Left ventricle myocardium inferior (tissue), 1 donor: Measurements from ENCODE around the gene PGR. TPM values are rescaled to one million over a fixed set of nuclear protein-coding genes. Genes with fewer than 3 reads are reported as not detected.

ENCODE experiments used
- DNase-seq: peaks from one replicate; pipeline ENCODE4 v3.0.0-alpha.2; 2020
- H3K27ac ChIP-seq: fragments of 200-600 bp; replicated peaks from 2 replicates; pipeline ENCODE4 v1.8.0; 2021
- H3K27me3 ChIP-seq: fragments of 200-600 bp; 2 replicates; pipeline ENCODE4 v1.8.0; 2021; ENCODE audit warnings: low read depth
- H3K36me3 ChIP-seq: fragments of 200-600 bp; 2 replicates; pipeline ENCODE4 v1.8.0; 2021
- H3K4me1 ChIP-seq: fragments of 200-600 bp; 2 replicates; pipeline ENCODE4 v1.8.0; 2021
- H3K4me3 ChIP-seq: fragments of 200-600 bp; 2 replicates; pipeline ENCODE4 v1.8.0; 2021; ENCODE audit warnings: mild to moderate bottlenecking, moderate library complexity
- H3K9me3 ChIP-seq: fragments of 200-600 bp; replicated peaks from 2 replicates; pipeline ENCODE4 v1.8.0; 2021
- CTCF ChIP-seq: fragments of 200-600 bp; IDR thresholded peaks from 2 replicates; pipeline ENCODE4 v1.8.0; 2021; ENCODE audit warnings: antibody characterized with exemption, mild to moderate bottlenecking, borderline replicate concordance
- intact Hi-C: fragments of 100-400 bp; cut with micrococcal nuclease; formaldehyde crosslinking; loops from one replicate; pipeline ENCODE4 v1.11.0; 2022
- long read RNA-seq: library from polyadenylated mRNA; unstranded; transcript quantifications from one replicate; pipeline ENCODE4 v2.0.0, GENCODE V29; 2021
- total RNA-seq: library from RNA; stranded (reverse); fragmentation: NEBNext Ultra II Directional; extraction: Animal tissue kit (Norgen Biotek cat#: 25700); gene quantifications from one replicate; pipeline ENCODE4 v1.2.1, GENCODE V29; 2021
- donor health status: DM: no; HTN: yes; CAD: no; lungs with severe emphysema.

PGR gene
- 11.7 TPM for total RNA-seq
- long read RNA-seq, full-length matches to known transcripts = 11 of 25 reads
- long read RNA-seq, partial matches to known transcripts = 11 of 25 reads
- long read RNA-seq, other reads (novel, unspliced or antisense) = 3 of 25 reads

GRCh38 chr11:101129203-101129943, at the start of gene PGR:
PGR (minus strand) TSS chr11:101129813; CDS start chr11:101129070, 743 bp downstream.
- intact Hi-C loops = no loop called here
- peak within 1 kb of the TSS; percentile 88 for H3K27ac ChIP-seq
- no peaks in the 10 kb centered on the region for H3K9me3 ChIP-seq
- DNase-seq = peak; percentile 61
- H3K36me3 ChIP-seq = no peaks in the 10 kb centered on the region
- H3K4me1 ChIP-seq = peaks cover 42% of the 10 kb centered on the region
- H3K4me3 ChIP-seq = peak within 1 kb of the TSS; percentile 79
- no peak for TF ChIP-seq CTCF
- peaks cover 3% of the 10 kb centered on the region for H3K27me3 ChIP-seq

- TF ChIP-seq CTCF = no peak
- Histone ChIP-seq H3K36me3 (peaks cover 6% of the 10 kb centered on the region), H3K27me3 (no peaks in the 10 kb centered on the region), H3K4me1 (no peaks in the 10 kb centered on the region), H3K27ac (no peak overlapping the region), H3K4me3 (no peak overlapping the region), H3K9me3 (no peaks in the 10 kb centered on the region)
- no peak for DNase-seq
- intact Hi-C loops = no loop called here
Measured at GRCh38 chr11:101176381-101176780, 46.8 kb upstream of the PGR start.

GRCh38 chr11:101169944-101170343, 40.3 kb upstream of the PGR start:
- intact Hi-C loops = no loop called here
- no peaks in the 10 kb centered on the region for H3K4me1 ChIP-seq
- no peak overlapping the region for H3K4me3 ChIP-seq
- no peaks in the 10 kb centered on the region for H3K9me3 ChIP-seq
- peaks cover 8% of the 10 kb centered on the region for H3K36me3 ChIP-seq
- DNase-seq = no peak
- no peak for TF ChIP-seq CTCF
- H3K27me3 ChIP-seq = no peaks in the 10 kb centered on the region
- H3K27ac ChIP-seq = no peak overlapping the region

GRCh38 chr11:101166038-101166437, 36.4 kb upstream of the PGR start:
- TF ChIP-seq CTCF = no peak
- H3K27me3 ChIP-seq = no peaks in the 10 kb centered on the region
- H3K4me1 ChIP-seq = no peaks in the 10 kb centered on the region
- peaks cover 15% of the 10 kb centered on the region for H3K36me3 ChIP-seq
- H3K27ac ChIP-seq = no peak overlapping the region
- intact Hi-C loops = no loop called here
- H3K9me3 ChIP-seq = no peaks in the 10 kb centered on the region
- H3K4me3 ChIP-seq = no peak overlapping the region
- no peak for DNase-seq

GRCh38 chr11:101158119-101158518, 28.5 kb upstream of the PGR start:
- Histone ChIP-seq H3K27ac (no peak overlapping the region), H3K36me3 (peaks cover 26% of the 10 kb centered on the region), H3K4me1 (no peaks in the 10 kb centered on the region), H3K27me3 (no peaks in the 10 kb centered on the region), H3K4me3 (no peak overlapping the region), H3K9me3 (peaks cover 25% of the 10 kb centered on the region)
- intact Hi-C loops = no loop called here
- no peak for DNase-seq
- no peak for TF ChIP-seq CTCF
